ENCODE results near the gene RASSF7. TPM values are rescaled to one million over a fixed set of nuclear protein-coding genes. Genes with fewer than 3 reads are reported as not detected.

RASSF7 gene
- polyA plus RNA-seq, 1 donor from 2014 or later: 37.1 TPM

DNA sequence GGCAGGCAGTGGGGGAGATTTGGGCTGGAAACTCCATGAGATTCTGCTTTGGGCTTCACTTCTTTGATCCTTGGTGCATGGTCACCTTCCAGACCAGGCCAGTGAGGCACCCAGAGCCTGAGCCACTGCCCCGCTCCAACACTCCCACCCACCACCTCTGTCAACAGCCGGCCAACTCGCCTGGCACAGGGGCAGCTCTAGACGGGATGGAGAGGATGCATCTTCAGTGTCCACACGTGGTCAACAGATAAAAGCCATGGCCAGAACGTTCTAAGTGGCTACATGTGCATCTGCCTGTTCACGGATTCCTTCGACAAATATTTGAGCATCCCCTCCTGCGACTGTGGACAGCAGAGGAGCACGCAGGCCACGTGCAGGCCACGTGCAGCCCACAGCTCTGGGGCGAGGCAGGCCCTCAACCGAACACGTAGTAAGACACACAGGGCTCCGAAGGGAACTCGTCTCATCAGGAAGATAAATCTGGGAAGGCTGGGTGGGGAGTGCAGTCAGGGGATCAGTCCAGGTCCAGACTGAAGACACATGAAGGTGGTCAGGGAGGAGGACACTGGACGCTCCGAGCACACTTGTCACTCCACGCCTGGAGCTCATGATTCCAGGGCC is 22.2 kb upstream of the RASSF7 start:
- no peak overlapping the region for H3K4me3 ChIP-seq (ENCODE audit: low read length)
- no peak overlapping the region for H3K4me2 ChIP-seq (ENCODE audit: low read length)
- no peak overlapping the region for H2AFZ ChIP-seq (ENCODE audit: low read depth, low read length)
- peaks cover 8% of the 10 kb centered on the region for H3K79me2 ChIP-seq (replicated peaks; ENCODE audit: insufficient read depth, low read length)
- no peak overlapping the region for H3K27ac ChIP-seq (ENCODE audit: low read length)
- no peak for TF ChIP-seq EZH2 (IDR thresholded peaks at IDR 0.05; ENCODE audit: borderline replicate concordance, insufficient read depth, low read length, poor library complexity, severe bottlenecking)
- no peak for TF ChIP-seq SMC3 (conservative IDR thresholded peaks at IDR 0.05; ENCODE audit: poor library complexity)
- TF ChIP-seq, protein P1, sequence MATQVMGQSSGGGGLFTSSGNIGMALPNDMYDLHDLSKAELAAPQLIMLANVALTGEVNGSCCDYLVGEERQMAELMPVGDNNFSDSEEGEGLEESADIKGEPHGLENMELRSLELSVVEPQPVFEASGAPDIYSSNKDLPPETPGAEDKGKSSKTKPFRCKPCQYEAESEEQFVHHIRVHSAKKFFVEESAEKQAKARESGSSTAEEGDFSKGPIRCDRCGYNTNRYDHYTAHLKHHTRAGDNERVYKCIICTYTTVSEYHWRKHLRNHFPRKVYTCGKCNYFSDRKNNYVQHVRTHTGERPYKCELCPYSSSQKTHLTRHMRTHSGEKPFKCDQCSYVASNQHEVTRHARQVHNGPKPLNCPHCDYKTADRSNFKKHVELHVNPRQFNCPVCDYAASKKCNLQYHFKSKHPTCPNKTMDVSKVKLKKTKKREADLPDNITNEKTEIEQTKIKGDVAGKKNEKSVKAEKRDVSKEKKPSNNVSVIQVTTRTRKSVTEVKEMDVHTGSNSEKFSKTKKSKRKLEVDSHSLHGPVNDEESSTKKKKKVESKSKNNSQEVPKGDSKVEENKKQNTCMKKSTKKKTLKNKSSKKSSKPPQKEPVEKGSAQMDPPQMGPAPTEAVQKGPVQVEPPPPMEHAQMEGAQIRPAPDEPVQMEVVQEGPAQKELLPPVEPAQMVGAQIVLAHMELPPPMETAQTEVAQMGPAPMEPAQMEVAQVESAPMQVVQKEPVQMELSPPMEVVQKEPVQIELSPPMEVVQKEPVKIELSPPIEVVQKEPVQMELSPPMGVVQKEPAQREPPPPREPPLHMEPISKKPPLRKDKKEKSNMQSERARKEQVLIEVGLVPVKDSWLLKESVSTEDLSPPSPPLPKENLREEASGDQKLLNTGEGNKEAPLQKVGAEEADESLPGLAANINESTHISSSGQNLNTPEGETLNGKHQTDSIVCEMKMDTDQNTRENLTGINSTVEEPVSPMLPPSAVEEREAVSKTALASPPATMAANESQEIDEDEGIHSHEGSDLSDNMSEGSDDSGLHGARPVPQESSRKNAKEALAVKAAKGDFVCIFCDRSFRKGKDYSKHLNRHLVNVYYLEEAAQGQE (IDR thresholded peaks at IDR 0.05; ENCODE audit: borderline replicate concordance): no peak
- no peak for TF ChIP-seq TAF1 (IDR thresholded peaks at IDR 0.05; ENCODE audit: low read depth)
- TF ChIP-seq MXI1 (conservative IDR thresholded peaks at IDR 0.05; ENCODE audit: poor library complexity, severe bottlenecking): no peak
- TF ChIP-seq POLR2AphosphoS5 (IDR thresholded peaks at IDR 0.05): no peak
- TF ChIP-seq EP300 (conservative IDR thresholded peaks at IDR 0.05; ENCODE audit: poor library complexity, severe bottlenecking): no peak
- no peak for TF ChIP-seq RAD21 (conservative IDR thresholded peaks at IDR 0.05)
- TF ChIP-seq, protein P2, sequence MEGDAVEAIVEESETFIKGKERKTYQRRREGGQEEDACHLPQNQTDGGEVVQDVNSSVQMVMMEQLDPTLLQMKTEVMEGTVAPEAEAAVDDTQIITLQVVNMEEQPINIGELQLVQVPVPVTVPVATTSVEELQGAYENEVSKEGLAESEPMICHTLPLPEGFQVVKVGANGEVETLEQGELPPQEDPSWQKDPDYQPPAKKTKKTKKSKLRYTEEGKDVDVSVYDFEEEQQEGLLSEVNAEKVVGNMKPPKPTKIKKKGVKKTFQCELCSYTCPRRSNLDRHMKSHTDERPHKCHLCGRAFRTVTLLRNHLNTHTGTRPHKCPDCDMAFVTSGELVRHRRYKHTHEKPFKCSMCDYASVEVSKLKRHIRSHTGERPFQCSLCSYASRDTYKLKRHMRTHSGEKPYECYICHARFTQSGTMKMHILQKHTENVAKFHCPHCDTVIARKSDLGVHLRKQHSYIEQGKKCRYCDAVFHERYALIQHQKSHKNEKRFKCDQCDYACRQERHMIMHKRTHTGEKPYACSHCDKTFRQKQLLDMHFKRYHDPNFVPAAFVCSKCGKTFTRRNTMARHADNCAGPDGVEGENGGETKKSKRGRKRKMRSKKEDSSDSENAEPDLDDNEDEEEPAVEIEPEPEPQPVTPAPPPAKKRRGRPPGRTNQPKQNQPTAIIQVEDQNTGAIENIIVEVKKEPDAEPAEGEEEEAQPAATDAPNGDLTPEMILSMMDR (IDR thresholded peaks at IDR 0.05; ENCODE audit: poor library complexity, severe bottlenecking): no peak
- H3K27me3 ChIP-seq (ENCODE audit: insufficient read depth, low read depth, low read length): no peaks in the 10 kb centered on the region
- no peaks in the 10 kb centered on the region for H3K9me3 ChIP-seq (ENCODE audit: low read length)
- H3F3A ChIP-seq (ENCODE audit: insufficient read depth, low read length, poor library complexity, severe bottlenecking): no peaks in the 10 kb centered on the region
- H3K36me3 ChIP-seq (ENCODE audit: insufficient read depth, low read length): no peaks in the 10 kb centered on the region
- H4K20me1 ChIP-seq (ENCODE audit: insufficient read depth): no peaks in the 10 kb centered on the region
- no peak overlapping the region for H3K9ac ChIP-seq (ENCODE audit: low read length)
- H3K9me2 ChIP-seq (ENCODE audit: insufficient read depth, low read length): no peaks in the 10 kb centered on the region

DNA sequence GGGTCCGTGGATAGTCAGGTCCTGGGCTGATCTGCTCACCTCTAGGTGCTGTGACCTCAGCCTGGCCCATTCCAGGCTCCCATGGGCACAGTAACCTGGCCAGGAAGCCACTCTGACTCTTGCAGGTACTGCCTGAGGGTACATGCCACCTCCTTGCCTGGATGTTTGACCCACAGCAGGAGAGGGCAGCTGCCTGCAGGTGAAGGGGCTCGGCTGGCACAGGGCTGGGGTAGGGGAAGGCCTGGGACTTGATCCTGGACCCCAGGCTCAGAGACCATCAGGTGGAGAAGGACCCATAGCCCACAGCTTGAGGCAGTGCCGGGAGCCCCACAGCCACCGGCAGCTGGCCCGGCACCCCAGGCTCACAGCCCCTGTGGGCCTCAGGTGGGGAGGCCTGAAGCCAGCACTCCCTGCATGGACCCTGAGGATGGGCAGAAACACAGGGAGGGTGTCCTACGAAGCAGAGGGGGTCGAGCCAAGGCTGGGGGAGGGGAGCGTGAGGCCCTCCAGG is 20.7 kb upstream of the RASSF7 start:
- no peaks in the 10 kb centered on the region for H3K27me3 ChIP-seq (ENCODE audit: insufficient read depth, low read depth, low read length)
- no peak overlapping the region for H3K4me2 ChIP-seq (ENCODE audit: low read length)
- no peak overlapping the region for H3K9ac ChIP-seq (ENCODE audit: low read length)
- no peaks in the 10 kb centered on the region for H3K9me3 ChIP-seq (ENCODE audit: low read length)
- no peaks in the 10 kb centered on the region for H3K9me2 ChIP-seq (ENCODE audit: insufficient read depth, low read length)
- no peaks in the 10 kb centered on the region for H3K36me3 ChIP-seq (ENCODE audit: insufficient read depth, low read length)
- no peak overlapping the region for H3K4me3 ChIP-seq (ENCODE audit: low read length)
- H3K27ac ChIP-seq (ENCODE audit: low read length): no peak overlapping the region
- H3K79me2 ChIP-seq (replicated peaks; ENCODE audit: insufficient read depth, low read length): no peaks in the 10 kb centered on the region
- no peak for TF ChIP-seq SMC3 (conservative IDR thresholded peaks at IDR 0.05; ENCODE audit: poor library complexity)
- TF ChIP-seq POLR2AphosphoS5 (IDR thresholded peaks at IDR 0.05): no peak
- TF ChIP-seq EP300 (conservative IDR thresholded peaks at IDR 0.05; ENCODE audit: poor library complexity, severe bottlenecking): no peak
- H2AFZ ChIP-seq (ENCODE audit: low read depth, low read length): no peak overlapping the region
- no peaks in the 10 kb centered on the region for H3F3A ChIP-seq (ENCODE audit: insufficient read depth, low read length, poor library complexity, severe bottlenecking)
- no peaks in the 10 kb centered on the region for H4K20me1 ChIP-seq (ENCODE audit: insufficient read depth)
